ENCODE results near the gene AQR. TPM values are rescaled to one million over a fixed set of nuclear protein-coding genes. Genes with fewer than 3 reads are reported as not detected.

The AQR gene
- total and polyA plus RNA-seq, 10 of the 15 experiments (the other 5 are each of a cell fraction or from before 2014, with no cell fraction given), result 18.2 to 53.5 (median 32.6) TPM

DNA sequence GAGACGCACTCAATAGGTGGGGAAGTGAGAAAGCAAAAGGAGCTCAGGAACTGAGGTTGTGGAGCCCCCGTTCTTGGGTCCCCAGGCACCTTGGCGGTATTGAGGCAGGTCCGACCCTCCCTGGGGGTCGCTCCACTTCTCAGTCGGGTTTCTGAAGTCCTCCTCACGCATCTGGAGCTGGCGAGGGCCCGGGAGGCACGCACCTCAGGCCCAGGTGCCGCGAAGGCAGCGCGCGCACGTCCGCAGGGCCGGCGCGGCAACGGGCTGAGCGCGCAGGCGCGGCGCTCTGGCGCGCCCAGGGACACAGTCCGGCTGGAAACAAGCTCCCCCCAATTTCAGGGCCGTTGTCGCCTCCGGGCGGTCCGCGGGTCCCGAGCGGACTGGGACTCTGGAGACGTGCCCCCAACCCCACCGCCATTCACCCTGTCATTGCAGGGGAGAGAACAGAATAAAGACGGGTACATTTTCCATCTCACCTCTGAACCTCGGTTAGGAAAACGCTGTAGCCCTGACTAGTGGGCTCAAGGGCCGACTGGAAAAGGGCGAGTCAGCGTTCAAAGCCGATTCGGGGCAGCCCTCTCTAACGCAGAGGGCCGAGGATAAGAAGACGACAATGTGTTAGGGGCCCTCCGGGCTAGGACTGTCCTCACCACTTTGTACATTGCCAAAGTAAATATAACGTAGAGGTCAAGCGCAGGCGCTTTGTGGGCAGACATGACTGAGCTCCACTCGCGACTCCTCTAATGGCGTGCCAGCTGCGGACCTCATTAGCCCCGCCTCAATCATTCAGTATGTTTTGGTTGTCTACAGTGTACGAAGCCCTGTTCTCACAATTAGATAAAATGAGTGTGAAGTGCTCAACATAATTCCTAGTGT, 18.7 kb upstream of the AQR start, which contains the start of gene ZNF770 (continued):
- TF ChIP-seq, protein P1, sequence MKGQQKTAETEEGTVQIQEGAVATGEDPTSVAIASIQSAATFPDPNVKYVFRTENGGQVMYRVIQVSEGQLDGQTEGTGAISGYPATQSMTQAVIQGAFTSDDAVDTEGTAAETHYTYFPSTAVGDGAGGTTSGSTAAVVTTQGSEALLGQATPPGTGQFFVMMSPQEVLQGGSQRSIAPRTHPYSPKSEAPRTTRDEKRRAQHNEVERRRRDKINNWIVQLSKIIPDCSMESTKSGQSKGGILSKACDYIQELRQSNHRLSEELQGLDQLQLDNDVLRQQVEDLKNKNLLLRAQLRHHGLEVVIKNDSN (IDR thresholded peaks at IDR 0.05; ENCODE audit: borderline replicate concordance, extremely low read length, insufficient read depth, low read depth, low read length), result peak; percentile 35
- TF ChIP-seq GABPA (IDR thresholded peaks at IDR 0.05; ENCODE audit: low read depth) (peak; percentile 81), KAT2A (conservative IDR thresholded peaks at IDR 0.05; ENCODE audit: control insufficient read depth, low read depth, low read length) (no peak), POLR2AphosphoS5 (IDR thresholded peaks at IDR 0.05; ENCODE audit: low read length) (peak; percentile 96), HDAC6 (IDR thresholded peaks at IDR 0.05; ENCODE audit: unreplicated experiment) (peak; percentile 29), ZNF24 (IDR thresholded peaks at IDR 0.05) (peak; percentile 77), ZBED1 (IDR thresholded peaks at IDR 0.05; ENCODE audit: borderline replicate concordance) (no peak), PML (IDR thresholded peaks at IDR 0.05; ENCODE audit: low read length) (peak; percentile 94), MEF2B (IDR thresholded peaks at IDR 0.05; ENCODE audit: partially characterized antibody, poor library complexity, severe bottlenecking) (peak; percentile 24), SMC3 (IDR thresholded peaks at IDR 0.05; ENCODE audit: borderline replicate concordance, low read length) (no peak; the same call in 1 of the 2 replicates), SIX5 (IDR thresholded peaks at IDR 0.05; ENCODE audit: low read depth, low read length, severe bottlenecking) (peak; percentile 60), LARP7 (IDR thresholded peaks at IDR 0.05) (peak; percentile 98), CBFB (IDR thresholded peaks at IDR 0.05; ENCODE audit: low read depth) (no peak), TARDBP (IDR thresholded peaks at IDR 0.05; ENCODE audit: borderline replicate concordance) (peak; percentile 63; the same call in 1 of the 2 replicates), NR2C1 (IDR thresholded peaks at IDR 0.05) (peak; percentile 88), MEF2A (IDR thresholded peaks at IDR 0.05; ENCODE audit: insufficient read depth, low read depth, low read length) (0 out of 2 replicates have a peak, but pooled peaks have one; percentile 37), NFIC (IDR thresholded peaks at IDR 0.05; ENCODE audit: low read depth, low read length) (no peak), SMAD1 (IDR thresholded peaks at IDR 0.05; ENCODE audit: low read depth, partially characterized antibody) (no peak)
- TF ChIP-seq, protein P2, sequence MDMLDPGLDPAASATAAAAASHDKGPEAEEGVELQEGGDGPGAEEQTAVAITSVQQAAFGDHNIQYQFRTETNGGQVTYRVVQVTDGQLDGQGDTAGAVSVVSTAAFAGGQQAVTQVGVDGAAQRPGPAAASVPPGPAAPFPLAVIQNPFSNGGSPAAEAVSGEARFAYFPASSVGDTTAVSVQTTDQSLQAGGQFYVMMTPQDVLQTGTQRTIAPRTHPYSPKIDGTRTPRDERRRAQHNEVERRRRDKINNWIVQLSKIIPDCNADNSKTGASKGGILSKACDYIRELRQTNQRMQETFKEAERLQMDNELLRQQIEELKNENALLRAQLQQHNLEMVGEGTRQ (IDR thresholded peaks at IDR 0.05; ENCODE audit: borderline replicate concordance, low read depth, low read length), result no peak
- TF ChIP-seq, protein P3, sequence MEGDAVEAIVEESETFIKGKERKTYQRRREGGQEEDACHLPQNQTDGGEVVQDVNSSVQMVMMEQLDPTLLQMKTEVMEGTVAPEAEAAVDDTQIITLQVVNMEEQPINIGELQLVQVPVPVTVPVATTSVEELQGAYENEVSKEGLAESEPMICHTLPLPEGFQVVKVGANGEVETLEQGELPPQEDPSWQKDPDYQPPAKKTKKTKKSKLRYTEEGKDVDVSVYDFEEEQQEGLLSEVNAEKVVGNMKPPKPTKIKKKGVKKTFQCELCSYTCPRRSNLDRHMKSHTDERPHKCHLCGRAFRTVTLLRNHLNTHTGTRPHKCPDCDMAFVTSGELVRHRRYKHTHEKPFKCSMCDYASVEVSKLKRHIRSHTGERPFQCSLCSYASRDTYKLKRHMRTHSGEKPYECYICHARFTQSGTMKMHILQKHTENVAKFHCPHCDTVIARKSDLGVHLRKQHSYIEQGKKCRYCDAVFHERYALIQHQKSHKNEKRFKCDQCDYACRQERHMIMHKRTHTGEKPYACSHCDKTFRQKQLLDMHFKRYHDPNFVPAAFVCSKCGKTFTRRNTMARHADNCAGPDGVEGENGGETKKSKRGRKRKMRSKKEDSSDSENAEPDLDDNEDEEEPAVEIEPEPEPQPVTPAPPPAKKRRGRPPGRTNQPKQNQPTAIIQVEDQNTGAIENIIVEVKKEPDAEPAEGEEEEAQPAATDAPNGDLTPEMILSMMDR (IDR thresholded peaks at IDR 0.05 in 2 of 3, conservative IDR thresholded peaks at IDR 0.05 in 1 of 3; ENCODE audit: control insufficient read depth in 2 of 3, extremely low read depth in 1 of 3, insufficient read depth in 1 of 3, low read depth in 3 of 3, low read length in 3 of 3), result no peak
- TF ChIP-seq, protein P4, sequence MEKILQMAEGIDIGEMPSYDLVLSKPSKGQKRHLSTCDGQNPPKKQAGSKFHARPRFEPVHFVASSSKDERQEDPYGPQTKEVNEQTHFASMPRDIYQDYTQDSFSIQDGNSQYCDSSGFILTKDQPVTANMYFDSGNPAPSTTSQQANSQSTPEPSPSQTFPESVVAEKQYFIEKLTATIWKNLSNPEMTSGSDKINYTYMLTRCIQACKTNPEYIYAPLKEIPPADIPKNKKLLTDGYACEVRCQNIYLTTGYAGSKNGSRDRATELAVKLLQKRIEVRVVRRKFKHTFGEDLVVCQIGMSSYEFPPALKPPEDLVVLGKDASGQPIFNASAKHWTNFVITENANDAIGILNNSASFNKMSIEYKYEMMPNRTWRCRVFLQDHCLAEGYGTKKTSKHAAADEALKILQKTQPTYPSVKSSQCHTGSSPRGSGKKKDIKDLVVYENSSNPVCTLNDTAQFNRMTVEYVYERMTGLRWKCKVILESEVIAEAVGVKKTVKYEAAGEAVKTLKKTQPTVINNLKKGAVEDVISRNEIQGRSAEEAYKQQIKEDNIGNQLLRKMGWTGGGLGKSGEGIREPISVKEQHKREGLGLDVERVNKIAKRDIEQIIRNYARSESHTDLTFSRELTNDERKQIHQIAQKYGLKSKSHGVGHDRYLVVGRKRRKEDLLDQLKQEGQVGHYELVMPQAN (conservative IDR thresholded peaks at IDR 0.05), result peak; percentile 83
- TF ChIP-seq, protein P5, sequence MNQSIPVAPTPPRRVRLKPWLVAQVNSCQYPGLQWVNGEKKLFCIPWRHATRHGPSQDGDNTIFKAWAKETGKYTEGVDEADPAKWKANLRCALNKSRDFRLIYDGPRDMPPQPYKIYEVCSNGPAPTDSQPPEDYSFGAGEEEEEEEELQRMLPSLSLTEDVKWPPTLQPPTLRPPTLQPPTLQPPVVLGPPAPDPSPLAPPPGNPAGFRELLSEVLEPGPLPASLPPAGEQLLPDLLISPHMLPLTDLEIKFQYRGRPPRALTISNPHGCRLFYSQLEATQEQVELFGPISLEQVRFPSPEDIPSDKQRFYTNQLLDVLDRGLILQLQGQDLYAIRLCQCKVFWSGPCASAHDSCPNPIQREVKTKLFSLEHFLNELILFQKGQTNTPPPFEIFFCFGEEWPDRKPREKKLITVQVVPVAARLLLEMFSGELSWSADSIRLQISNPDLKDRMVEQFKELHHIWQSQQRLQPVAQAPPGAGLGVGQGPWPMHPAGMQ (IDR thresholded peaks at IDR 0.05; ENCODE audit: borderline replicate concordance), result no peak

All from GM12878 (cell line).